ENCODE data around the gene ST6GAL1.

Gene ST6GAL1

DNA sequence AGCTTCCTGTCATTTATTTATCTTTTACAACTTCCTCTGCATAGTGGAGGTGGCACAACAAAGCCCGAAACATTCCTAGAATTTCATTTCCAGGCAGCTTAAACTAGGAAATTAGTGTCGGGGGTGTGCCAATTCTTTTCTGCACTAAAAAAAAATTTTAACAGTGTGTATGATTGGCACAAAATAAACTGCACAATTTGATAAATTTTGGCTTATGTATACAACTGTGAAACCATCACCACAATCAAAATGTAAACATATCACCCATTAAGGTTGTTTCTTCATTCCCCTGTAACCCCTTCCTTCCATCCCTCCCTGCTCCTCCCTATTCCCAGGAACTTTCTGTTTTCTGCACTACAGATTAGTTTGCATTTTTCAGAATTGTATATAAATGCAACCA lies 154.3 kb downstream of the ST6GAL1 start:
- Mint-ChIP-seq H3K4me3 (no peak overlapping the region), H3K4me1 (peaks cover 10% of the 10 kb centered on the region)

DNA sequence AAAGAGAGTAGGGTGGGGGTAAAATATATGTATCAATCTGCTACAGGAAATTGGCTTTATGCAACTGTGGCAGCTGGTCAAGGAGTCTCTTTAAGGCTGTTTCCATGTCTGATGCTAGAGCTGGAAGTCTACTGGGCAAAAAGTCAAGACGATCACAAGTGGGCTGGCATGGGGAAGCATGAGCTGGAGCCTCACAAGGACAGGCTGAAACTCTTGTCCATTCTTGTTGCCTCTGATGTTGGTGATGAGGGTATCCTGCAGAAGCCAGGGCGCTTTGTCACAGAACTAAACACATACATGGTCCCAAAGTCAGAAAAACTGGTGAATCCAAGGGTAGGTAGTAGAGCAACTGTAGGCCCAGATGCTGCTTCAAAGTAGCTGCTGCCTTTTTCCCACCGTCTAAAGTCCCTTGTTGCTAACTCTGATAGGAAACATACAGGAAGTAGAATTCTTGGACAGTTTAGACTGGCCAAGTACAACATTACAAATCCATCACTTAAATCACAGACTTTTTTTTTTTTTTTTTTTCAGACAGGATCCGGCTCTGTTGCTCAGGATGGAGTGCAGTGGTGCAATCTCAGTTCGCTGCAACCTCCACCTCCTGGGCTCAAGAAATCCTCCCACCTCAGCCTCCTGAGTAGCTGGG lies 154.8 kb downstream of the ST6GAL1 start:
- no peak overlapping the region for H3K27ac Mint-ChIP-seq
- H3K9me3 Mint-ChIP-seq = peaks cover 8% of the 10 kb centered on the region
- peaks cover 12% of the 10 kb centered on the region for H3K4me1 Mint-ChIP-seq
- no peak for ATAC-seq (ENCODE audit: low read depth)
- H3K4me3 Mint-ChIP-seq = no peak overlapping the region
- peaks cover 8% of the 10 kb centered on the region for H3K36me3 Mint-ChIP-seq
- H3K27me3 Mint-ChIP-seq = no peaks in the 10 kb centered on the region
- DNase-seq (ENCODE audit: low spot score in 2 of 2) = no peak

More for the DNA sequence above, 154.3 kb downstream of the ST6GAL1 start:
- H3K9me3 Mint-ChIP-seq = peaks cover 6% of the 10 kb centered on the region
- H3K36me3 Mint-ChIP-seq = peaks cover 9% of the 10 kb centered on the region
- no peak for ATAC-seq (ENCODE audit: low read depth)
- no peaks in the 10 kb centered on the region for H3K27me3 Mint-ChIP-seq
- no peak for DNase-seq (ENCODE audit: low spot score in 2 of 2)
- H3K27ac Mint-ChIP-seq = peak overlapping the region; percentile 31

DNA sequence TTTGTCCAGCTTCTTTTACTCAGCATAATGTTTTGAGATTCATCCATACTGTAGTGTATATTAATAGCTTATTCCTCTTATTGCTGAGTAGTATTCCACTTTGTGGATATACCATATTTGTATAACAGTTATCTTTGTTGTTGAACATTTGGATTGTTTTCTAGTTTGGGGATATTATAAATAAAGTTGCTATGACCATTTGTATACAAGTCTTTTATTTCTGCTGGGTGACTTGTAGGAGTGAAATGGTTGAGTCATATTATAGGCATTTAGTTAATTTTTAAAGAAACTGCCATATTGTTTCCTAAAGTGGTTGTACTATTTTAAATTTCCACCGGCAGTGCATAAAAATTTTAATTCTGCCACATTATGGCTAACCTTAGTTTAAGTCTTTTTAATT lies 155.6 kb downstream of the ST6GAL1 start:
- ATAC-seq (ENCODE audit: low read depth) (no peak), DNase-seq (ENCODE audit: low spot score in 2 of 2) (no peak)
- peaks cover 12% of the 10 kb centered on the region for H3K4me1 Mint-ChIP-seq
- H3K27ac Mint-ChIP-seq = no peak overlapping the region
- H3K36me3 Mint-ChIP-seq = peaks cover 7% of the 10 kb centered on the region
- peaks cover 8% of the 10 kb centered on the region for H3K9me3 Mint-ChIP-seq
- no peaks in the 10 kb centered on the region for H3K27me3 Mint-ChIP-seq
- no peak overlapping the region for H3K4me3 Mint-ChIP-seq

DNA sequence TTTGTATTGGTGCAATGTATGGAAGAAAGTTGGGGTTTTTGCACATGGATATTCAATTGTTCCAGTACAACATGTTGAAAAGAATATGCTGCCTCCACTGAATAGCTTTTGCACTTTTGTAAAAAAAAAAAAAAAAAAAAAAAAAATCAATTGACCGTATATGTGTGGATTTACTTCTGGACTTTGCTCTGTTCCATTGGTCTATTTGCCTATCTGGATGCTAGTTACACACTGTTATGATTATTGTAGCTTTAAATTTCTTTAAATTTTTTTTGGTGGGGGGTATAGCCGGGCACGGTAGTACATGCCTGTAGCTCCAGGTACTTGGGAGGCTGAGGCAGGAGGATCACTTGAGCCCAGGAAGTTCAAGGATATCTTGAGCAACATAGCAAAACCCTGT lies 156.5 kb downstream of the ST6GAL1 start:
- peaks cover 9% of the 10 kb centered on the region for H3K9me3 Mint-ChIP-seq
- no peak overlapping the region for H3K27ac Mint-ChIP-seq
- ATAC-seq (ENCODE audit: low read depth) = no peak
- no peak for DNase-seq (ENCODE audit: low spot score in 2 of 2)
- H3K4me3 Mint-ChIP-seq = no peak overlapping the region
- H3K27me3 Mint-ChIP-seq = no peaks in the 10 kb centered on the region
- H3K4me1 Mint-ChIP-seq = peaks cover 12% of the 10 kb centered on the region
- peaks cover 8% of the 10 kb centered on the region for H3K36me3 Mint-ChIP-seq

DNA sequence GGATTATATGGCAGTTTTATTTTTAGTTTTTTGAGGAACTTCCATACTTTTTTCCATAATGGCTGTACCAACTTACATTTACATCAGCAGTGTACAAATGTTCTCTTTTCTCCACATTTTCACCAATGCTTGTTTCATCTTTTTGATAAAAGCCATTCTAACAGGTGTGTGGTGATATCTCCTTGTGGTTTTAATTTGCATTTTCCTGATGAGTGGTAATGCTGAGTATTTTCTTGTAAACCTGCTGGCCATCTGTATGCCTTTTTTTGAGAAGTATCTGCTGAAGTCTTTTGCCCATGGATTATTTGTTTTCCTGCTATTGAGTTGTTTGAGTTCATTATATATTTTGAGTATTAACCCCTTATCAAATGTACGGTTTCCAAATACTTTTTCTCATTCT lies 158.4 kb downstream of the ST6GAL1 start:
- Mint-ChIP-seq H3K27me3 (no peaks in the 10 kb centered on the region), H3K36me3 (peaks cover 8% of the 10 kb centered on the region), H3K4me3 (no peak overlapping the region), H3K27ac (no peak overlapping the region), H3K4me1 (peaks cover 9% of the 10 kb centered on the region), H3K9me3 (peaks cover 9% of the 10 kb centered on the region)
- no peak for DNase-seq (ENCODE audit: low spot score in 2 of 2)
- ATAC-seq (ENCODE audit: low read depth) = no peak

DNA sequence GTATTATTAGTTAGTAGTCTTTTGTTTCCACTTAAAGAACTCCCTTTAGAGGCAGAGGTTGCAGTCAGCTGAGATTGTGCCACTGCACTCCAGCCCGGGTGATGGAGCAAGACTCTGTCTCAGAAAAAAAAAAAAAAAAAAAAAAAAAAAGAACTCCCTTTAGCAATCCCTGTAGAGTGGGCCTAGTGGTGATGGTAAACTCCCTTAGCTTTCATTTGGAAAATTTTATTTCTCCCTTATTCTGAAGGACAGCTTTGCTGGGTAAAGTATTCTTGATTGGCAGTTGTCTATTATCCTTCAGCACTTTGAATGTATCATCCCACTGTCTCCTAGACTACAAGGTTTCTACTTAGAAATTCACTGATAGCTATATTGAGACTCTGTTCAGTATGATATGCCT lies 163.0 kb downstream of the ST6GAL1 start:
- no peaks in the 10 kb centered on the region for H3K27me3 Mint-ChIP-seq
- peaks cover 7% of the 10 kb centered on the region for H3K9me3 Mint-ChIP-seq
- H3K4me3 Mint-ChIP-seq = no peak overlapping the region
- H3K36me3 Mint-ChIP-seq = peaks cover 7% of the 10 kb centered on the region
- DNase-seq (ENCODE audit: low spot score in 2 of 2) (no peak), ATAC-seq (ENCODE audit: low read depth) (no peak)
- peaks cover 18% of the 10 kb centered on the region for H3K4me1 Mint-ChIP-seq
- H3K27ac Mint-ChIP-seq = no peak overlapping the region

DNA sequence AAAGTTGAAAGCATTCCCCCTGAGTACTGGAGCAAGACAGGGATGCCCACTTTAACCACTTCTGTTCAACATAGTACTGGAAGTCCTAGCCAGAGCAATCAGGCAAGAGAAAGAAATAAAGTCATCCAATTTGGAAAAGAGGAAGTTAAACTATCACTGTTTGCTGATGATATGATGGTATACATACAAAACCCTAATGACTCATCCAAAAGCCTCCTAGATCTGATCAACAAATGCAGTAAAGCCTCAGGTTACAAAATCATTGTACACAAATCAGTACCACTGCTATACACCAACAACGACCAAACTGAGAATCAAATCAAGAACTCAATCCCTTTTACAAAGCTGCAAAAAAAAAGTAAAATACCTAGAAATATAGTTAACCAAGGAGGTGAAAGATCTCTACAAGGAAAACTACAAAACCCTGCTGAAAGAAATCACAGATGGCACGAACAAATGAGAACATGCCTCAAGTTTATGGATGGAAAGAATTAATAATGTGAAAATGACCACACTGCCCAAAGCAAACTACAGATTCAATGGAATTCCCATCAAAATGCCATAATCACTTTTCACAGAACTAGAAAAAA lies 168.7 kb downstream of the ST6GAL1 start:
- Mint-ChIP-seq H3K9me3 (peaks cover 9% of the 10 kb centered on the region), H3K4me1 (peaks cover 22% of the 10 kb centered on the region), H3K36me3 (peaks cover 7% of the 10 kb centered on the region), H3K27ac (no peak overlapping the region), H3K27me3 (no peaks in the 10 kb centered on the region), H3K4me3 (no peak overlapping the region)
- no peak for DNase-seq (ENCODE audit: low spot score in 2 of 2)
- ATAC-seq (ENCODE audit: low read depth) = peak; percentile 26

DNA sequence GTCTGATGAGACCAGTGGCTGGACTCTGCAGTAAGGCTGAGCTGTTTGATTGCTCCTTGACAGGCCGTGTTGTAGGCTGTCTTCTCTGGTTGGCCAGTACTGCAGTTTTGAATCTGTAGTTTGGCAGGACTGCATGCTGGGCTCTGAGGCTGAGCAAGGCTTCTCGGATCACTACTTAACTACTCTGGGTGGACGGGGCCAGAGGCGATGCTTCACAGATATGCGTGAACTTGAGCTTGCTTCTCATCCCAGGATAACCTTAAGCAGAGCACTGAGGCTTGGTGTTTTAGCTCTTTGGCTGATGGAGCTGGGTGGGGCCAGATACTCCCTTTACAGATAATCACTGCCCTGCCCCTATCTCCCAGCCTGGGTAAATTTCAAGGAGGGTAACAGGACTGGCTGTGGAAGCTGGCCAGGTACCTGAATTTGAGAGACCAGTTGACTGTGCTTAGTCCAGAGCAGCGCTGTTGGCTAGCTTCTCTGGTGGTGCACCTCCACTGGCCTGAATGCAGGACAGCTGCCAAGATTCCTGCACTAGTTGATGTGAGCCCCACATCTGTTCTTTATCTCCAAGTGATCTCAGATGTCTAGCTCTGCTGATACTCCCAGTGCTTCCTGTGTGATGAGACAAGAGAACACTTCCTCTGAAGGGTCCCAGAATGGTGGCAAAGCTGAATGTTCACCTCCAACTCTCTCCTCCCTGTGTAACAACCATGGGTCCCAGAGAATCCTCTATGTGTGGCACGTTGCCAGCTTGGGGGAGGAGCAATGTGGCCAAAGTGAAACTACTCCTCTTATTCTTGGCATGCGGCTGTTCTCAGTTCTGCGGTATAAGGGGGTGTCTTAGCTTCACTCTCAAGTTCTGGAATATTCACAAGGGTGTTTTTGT lies 171.1 kb downstream of the ST6GAL1 start:
- Mint-ChIP-seq H3K27me3 (no peaks in the 10 kb centered on the region), H3K4me1 (peaks cover 32% of the 10 kb centered on the region), H3K4me3 (peak overlapping the region; percentile 74), H3K27ac (peak overlapping the region; percentile 66), H3K36me3 (peaks cover 7% of the 10 kb centered on the region), H3K9me3 (peaks cover 9% of the 10 kb centered on the region)
- DNase-seq (ENCODE audit: low spot score in 2 of 2) = peak; percentile 22 to 23
- ATAC-seq (ENCODE audit: low read depth) = peak; percentile 74

DNA sequence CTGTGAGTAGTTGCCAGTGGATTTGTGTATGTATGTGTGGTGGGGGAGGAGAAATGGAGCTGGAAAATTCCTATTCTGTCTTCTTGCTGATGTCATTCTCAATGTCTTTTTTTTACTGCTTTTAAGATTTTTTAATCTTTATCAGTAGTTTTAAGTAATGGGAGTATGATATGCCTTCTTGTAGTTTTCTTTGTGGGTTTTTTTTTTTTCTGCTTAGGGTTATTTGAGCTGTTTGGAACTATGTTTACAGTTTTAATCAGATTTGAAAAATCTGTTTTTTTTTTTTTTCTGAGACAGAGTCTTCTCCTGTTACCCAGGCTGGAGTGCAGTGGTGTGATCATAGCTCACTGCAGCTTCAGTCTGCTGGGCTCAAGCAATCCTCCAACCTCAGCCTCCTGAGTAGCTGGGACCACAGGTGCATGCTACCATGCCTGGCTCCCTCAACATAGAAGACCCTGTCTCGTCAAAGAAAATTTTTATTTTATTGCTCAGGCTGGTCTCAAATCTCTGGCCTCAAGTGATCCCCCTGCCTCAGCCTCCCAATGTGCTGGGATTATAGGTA lies 171.8 kb downstream of the ST6GAL1 start:
- DNase-seq (ENCODE audit: low spot score in 2 of 2) = no peak
- peaks cover 29% of the 10 kb centered on the region for H3K4me1 Mint-ChIP-seq
- no peak for ATAC-seq (ENCODE audit: low read depth)
- peak overlapping the region; percentile 66 for H3K27ac Mint-ChIP-seq
- H3K9me3 Mint-ChIP-seq = peaks cover 9% of the 10 kb centered on the region
- peaks cover 7% of the 10 kb centered on the region for H3K36me3 Mint-ChIP-seq
- no peaks in the 10 kb centered on the region for H3K27me3 Mint-ChIP-seq
- H3K4me3 Mint-ChIP-seq = peak overlapping the region; percentile 74

DNA sequence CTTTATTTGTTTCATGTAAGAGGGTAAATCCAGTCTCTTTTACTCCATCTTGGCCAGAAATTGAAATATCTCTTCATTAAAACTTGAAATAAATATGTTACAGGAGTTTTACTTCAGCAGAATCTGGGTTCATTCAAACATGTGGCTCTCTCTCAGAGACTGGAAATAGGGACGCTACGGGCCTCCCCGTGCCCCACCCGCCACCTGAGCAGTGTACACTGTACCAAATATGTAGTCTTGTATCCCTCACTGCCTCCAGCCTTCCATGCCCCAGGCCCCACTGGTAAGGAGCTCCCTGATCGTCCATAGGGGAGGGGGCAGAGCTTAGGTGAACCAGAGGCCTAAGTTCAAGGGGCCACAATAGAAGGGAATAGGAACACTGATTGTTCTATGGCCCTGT lies 172.9 kb downstream of the ST6GAL1 start:
- Mint-ChIP-seq H3K4me3 (no peak overlapping the region), H3K36me3 (peaks cover 3% of the 10 kb centered on the region), H3K27me3 (no peaks in the 10 kb centered on the region), H3K27ac (no peak overlapping the region), H3K9me3 (peaks cover 5% of the 10 kb centered on the region), H3K4me1 (peaks cover 24% of the 10 kb centered on the region)
- DNase-seq (ENCODE audit: low spot score in 2 of 2) (no peak), ATAC-seq (ENCODE audit: low read depth) (no peak)

DNA sequence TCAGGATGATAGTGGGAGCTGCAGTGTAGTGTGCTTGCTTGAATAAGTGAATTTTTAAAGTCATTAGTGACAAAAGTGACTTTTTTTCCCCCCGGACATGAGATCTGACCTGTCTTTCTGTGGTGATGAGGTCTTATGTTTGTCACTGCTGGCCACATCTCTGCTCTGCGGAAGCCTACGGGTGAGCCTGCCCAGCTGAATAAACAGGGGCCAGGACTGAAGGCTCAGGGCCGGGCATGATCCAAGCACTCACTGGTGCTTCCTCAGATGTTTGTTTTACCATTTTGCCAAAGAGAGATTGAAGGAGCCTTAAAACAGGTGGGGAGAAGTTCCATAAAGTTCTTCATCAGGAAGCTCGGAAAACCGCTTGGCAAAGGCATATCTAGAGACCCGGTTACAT lies 174.0 kb downstream of the ST6GAL1 start:
- no peak for DNase-seq (ENCODE audit: low spot score in 2 of 2)
- no peak overlapping the region for H3K4me3 Mint-ChIP-seq
- H3K9me3 Mint-ChIP-seq = peaks cover 1% of the 10 kb centered on the region

DNA sequence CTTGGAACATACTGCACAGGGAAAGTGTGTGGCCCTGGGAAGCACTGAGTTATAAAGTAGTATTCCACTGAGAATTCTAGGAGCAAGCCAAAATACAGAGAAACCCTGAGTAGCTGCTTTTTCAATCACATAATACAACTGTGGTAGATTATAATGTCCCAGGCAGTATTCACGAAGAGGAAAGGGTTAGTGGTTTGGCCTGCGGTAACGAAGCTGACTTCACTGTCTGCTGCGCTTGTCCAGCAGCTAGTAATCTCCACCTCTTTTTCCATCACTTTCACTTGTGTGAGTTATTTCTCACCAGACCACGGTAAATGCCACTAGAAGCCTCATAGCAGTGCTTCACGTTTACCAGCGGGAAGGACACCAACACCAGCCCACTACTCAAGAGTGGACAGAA lies 174.6 kb downstream of the ST6GAL1 start:
- Mint-ChIP-seq H3K4me3 (no peak overlapping the region), H3K27ac (no peak overlapping the region), H3K9me3 (no peaks in the 10 kb centered on the region), H3K27me3 (no peaks in the 10 kb centered on the region), H3K4me1 (peaks cover 19% of the 10 kb centered on the region), H3K36me3 (no peaks in the 10 kb centered on the region)
- ATAC-seq (ENCODE audit: low read depth) = no peak
- DNase-seq (ENCODE audit: low spot score in 2 of 2) = no peak

More for the DNA sequence above, 174.0 kb downstream of the ST6GAL1 start:
- H3K27ac Mint-ChIP-seq = no peak overlapping the region
- no peak for ATAC-seq (ENCODE audit: low read depth)
- H3K27me3 Mint-ChIP-seq = no peaks in the 10 kb centered on the region
- H3K4me1 Mint-ChIP-seq = peaks cover 19% of the 10 kb centered on the region
- H3K36me3 Mint-ChIP-seq = no peaks in the 10 kb centered on the region

DNA sequence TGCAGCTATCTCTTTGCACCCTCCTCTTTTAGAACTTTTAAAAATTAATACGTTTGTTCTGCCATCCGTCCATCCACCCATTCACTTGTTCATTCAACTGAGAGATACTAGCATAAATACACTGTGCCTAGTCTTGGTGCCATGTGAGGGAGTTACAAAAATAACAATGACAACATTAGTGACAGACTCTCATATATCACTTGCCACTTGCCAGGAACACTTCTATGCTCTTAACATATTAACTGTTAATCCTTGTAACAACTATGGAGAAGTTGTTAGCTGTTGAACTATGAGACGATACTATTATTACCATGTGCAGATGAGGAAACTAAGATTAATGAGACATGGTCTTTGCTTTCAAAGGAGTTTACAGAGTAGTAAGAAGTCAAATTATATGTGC lies 175.4 kb downstream of the ST6GAL1 start:
- H3K36me3 Mint-ChIP-seq = no peaks in the 10 kb centered on the region
- H3K4me1 Mint-ChIP-seq = peaks cover 19% of the 10 kb centered on the region
- H3K4me3 Mint-ChIP-seq = no peak overlapping the region
- H3K9me3 Mint-ChIP-seq = no peaks in the 10 kb centered on the region
- no peaks in the 10 kb centered on the region for H3K27me3 Mint-ChIP-seq
- DNase-seq (ENCODE audit: low spot score in 2 of 2) (no peak), ATAC-seq (ENCODE audit: low read depth) (no peak)
- no peak overlapping the region for H3K27ac Mint-ChIP-seq

DNA sequence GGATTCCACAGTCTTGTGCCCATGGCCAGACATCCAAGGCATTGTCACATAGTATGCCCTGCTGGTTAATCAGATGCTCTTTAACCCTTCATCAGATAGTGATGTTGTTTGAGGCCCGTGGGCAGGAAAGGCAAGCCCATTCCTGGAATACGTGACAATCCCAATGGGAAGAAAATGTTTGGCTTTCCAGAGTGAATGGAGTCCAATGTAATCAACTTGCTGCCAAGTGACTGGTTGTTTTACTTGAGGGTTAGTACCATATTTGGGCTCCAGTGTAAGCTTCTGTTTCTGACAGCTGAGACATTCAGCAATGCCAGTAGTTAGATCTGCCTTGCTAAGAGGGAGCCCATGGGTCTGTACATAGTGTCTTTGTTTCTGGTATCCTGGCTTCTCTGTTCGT lies 177.7 kb downstream of the ST6GAL1 start:
- Mint-ChIP-seq H3K4me1 (peaks cover 16% of the 10 kb centered on the region), H3K27ac (no peak overlapping the region)
- no peak for DNase-seq (ENCODE audit: low spot score in 2 of 2)

More for the DNA sequence above, 177.7 kb downstream of the ST6GAL1 start:
- no peak for ATAC-seq (ENCODE audit: low read depth)
- Mint-ChIP-seq H3K36me3 (no peaks in the 10 kb centered on the region), H3K4me3 (no peak overlapping the region), H3K27me3 (no peaks in the 10 kb centered on the region), H3K9me3 (no peaks in the 10 kb centered on the region)

Data from memory B cell (primary cell).